Vagina (tissue), 2 donors: ENCODE results near the gene STK39. TPM values are rescaled to one million over a fixed set of nuclear protein-coding genes. Genes with fewer than 3 reads are reported as not detected.

Experiments used
- DNase-seq, 2 donors: peaks; one replicate each; pipeline ENCODE4 v3.0.0-alpha.2; 2017; ENCODE audit errors: extremely low spot score in 2 of 2
- H3K27ac ChIP-seq: fragments of 200-600 bp; sonication (generic); one replicate; pipeline ENCODE4 v1.5.1; 2019
- H3K27me3 ChIP-seq: fragments of 200-600 bp; sonication (generic); one replicate; pipeline ENCODE4 v1.5.1; 2019
- H3K36me3 ChIP-seq, 2 donors: fragments of 200-600 bp; sonication (generic); one replicate each; pipeline ENCODE4 v1.5.1; 2017 to 2019
- H3K4me1 ChIP-seq: fragments of 200-600 bp; sonication (generic); one replicate; pipeline ENCODE4 v1.5.1; 2019
- H3K4me3 ChIP-seq, 2 donors: fragments of 200-600 bp; sonication (generic); 1 replicate in 1 of 2; 2 replicates in 1 of 2; pipeline ENCODE4 v1.5.1; 2016 to 2019
- H3K9me3 ChIP-seq: fragments of 200-600 bp; sonication (generic); one replicate; pipeline ENCODE4 v1.5.1; 2019
- CTCF ChIP-seq, 3 experiments: fragments of 450-650 bp in 2 of 3; fragments of 200-600 bp in 1 of 3; sonication (generic) in 1 of 3; IDR thresholded peaks; one replicate each; pipeline ENCODE4 v1.5.1; 2017 to 2019; ENCODE audit warnings: antibody characterized with exemption in 3 of 3, mild to moderate bottlenecking in 2 of 3, moderate library complexity in 2 of 3
- POLR2A ChIP-seq, 2 donors: fragments of 450-650 bp; IDR thresholded peaks; one replicate each; pipeline ENCODE4 v1.6.1; 2017; ENCODE audit warnings: antibody characterized with exemption in 2 of 2, mild to moderate bottlenecking in 2 of 2, moderate library complexity in 2 of 2
- POLR2AphosphoS5 ChIP-seq, 2 donors: sonication (generic); formaldehyde crosslinking; IDR thresholded peaks; one replicate each; pipeline ENCODE4 v1.9.0; 2017; ENCODE audit warnings: antibody characterized with exemption in 2 of 2, mild to moderate bottlenecking in 2 of 2, low read depth in 1 of 2; ENCODE audit not compliant: insufficient read depth in 1 of 2
- intact Hi-C: fragments of 100-400 bp; cut with DNase I; formaldehyde crosslinking; loops from one replicate; pipeline ENCODE4 v1.15.1; 2023
- total RNA-seq: library from RNA; depleted of rRNA; stranded (reverse); fragments of >200 nt; gene quantifications from one replicate; pipeline ENCODE4 v1.2.3, GENCODE V29; 2016

Gene STK39
- total RNA-seq, 1 donor from 2014 or later: 15.5 TPM

DNA sequence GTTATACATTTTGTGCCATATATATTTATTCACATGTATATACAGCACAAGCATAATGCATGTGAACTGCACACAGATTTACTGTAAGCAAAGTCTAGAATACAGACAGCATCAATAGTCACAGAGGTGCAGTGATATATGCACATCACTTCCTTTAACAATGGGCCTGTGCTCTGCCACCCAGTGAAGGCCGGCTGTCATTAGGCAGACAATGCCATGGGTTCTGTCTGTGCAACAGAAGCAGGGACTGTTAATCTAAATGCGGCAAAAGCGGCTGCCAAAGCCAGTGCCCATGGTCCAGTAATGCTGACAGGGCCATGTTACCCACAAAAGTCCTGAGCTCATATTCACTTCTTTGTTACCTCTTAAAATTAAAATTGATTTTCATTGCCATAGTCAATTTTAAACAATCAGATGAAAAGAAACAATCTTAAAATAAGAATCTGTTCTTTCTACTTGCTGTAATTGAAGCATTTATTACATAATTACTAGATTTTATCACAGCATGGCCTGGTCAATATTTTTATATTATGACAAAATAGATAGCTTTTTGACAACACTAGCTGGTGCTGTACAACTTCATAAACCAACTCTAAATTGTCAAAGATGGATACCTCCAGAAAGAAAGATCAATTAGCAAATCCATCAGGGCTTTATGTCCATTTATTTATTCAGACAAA, 232.0 kb downstream of the STK39 start:
- Histone ChIP-seq H3K27ac (no peak overlapping the region), H3K27me3 (no peaks in the 10 kb centered on the region), H3K4me3 (no peak overlapping the region), H3K4me1 (no peaks in the 10 kb centered on the region), H3K36me3 (no peaks in the 10 kb centered on the region), H3K9me3 (no peaks in the 10 kb centered on the region)
- no peak for TF ChIP-seq POLR2A (IDR thresholded peaks at IDR 0.05)
- TF ChIP-seq POLR2AphosphoS5 (IDR thresholded peaks at IDR 0.05; ENCODE audit: insufficient read depth in 1 of 2, low read depth in 1 of 2): no peak
- TF ChIP-seq CTCF (IDR thresholded peaks at IDR 0.05): no peak
- intact Hi-C loops: no loop called here
- DNase-seq: no peak

- no peak overlapping the region for H3K27ac ChIP-seq
- peaks cover 0 to 7% of the 10 kb centered on the region in 2 donors for H3K36me3 ChIP-seq
- no peaks in the 10 kb centered on the region for H3K4me1 ChIP-seq
- H3K9me3 ChIP-seq: no peaks in the 10 kb centered on the region
- intact Hi-C loops: no loop called here
- TF ChIP-seq POLR2AphosphoS5 (IDR thresholded peaks at IDR 0.05; ENCODE audit: insufficient read depth in 1 of 2, low read depth in 1 of 2): no peak
- TF ChIP-seq POLR2A (IDR thresholded peaks at IDR 0.05): no peak
- TF ChIP-seq CTCF (IDR thresholded peaks at IDR 0.05): no peak
- H3K27me3 ChIP-seq: no peaks in the 10 kb centered on the region
- H3K4me3 ChIP-seq: no peak overlapping the region
- no peak for DNase-seq
These were observed 237.5 kb downstream of the STK39 start for GRCh38 chr2:168009900-168010299.

DNA sequence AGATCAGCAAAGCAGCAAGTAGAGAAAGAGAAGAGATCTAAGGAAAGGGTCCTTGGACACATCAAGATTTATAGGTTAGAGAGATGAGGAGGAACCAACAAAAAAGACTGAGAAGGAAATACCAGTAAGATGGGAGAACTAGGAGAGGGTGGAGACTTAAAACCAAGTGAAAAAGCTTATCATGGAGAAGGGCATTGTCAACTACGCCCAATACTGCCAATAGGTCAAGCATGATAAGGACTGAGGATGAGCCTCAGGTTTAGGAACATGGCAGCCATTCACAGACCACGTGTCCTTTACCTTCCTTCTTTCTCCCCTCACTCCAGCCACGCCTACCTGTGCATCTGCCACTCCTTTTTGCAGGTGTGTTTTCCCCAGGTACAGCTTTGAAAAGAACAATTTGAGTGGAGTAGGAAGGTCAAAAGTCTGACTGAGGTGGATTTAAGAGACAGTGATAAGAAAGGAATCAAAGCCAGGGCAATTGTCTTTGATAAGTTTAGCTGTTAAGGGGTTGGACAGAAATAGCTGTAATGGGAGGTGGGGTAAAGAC, 238.7 kb downstream of the STK39 start:
- TF ChIP-seq POLR2A (IDR thresholded peaks at IDR 0.05) (no peak), CTCF (IDR thresholded peaks at IDR 0.05) (no peak), POLR2AphosphoS5 (IDR thresholded peaks at IDR 0.05; ENCODE audit: insufficient read depth in 1 of 2, low read depth in 1 of 2) (no peak)

GRCh38 chr2:168006498-168006897, 240.9 kb downstream of the STK39 start:
- Histone ChIP-seq H3K36me3 (peaks cover 0 to 7% of the 10 kb centered on the region in 2 donors), H3K9me3 (no peaks in the 10 kb centered on the region), H3K4me1 (no peaks in the 10 kb centered on the region), H3K27me3 (no peaks in the 10 kb centered on the region), H3K27ac (no peak overlapping the region), H3K4me3 (no peak overlapping the region)
- intact Hi-C loops: no loop called here
- TF ChIP-seq POLR2A (IDR thresholded peaks at IDR 0.05) (no peak), POLR2AphosphoS5 (IDR thresholded peaks at IDR 0.05; ENCODE audit: insufficient read depth in 1 of 2, low read depth in 1 of 2) (no peak), CTCF (IDR thresholded peaks at IDR 0.05) (no peak)
- DNase-seq: no peak

More for the DNA sequence above, 238.7 kb downstream of the STK39 start:
- H3K36me3 ChIP-seq: peaks cover 0 to 7% of the 10 kb centered on the region in 2 donors
- H3K4me1 ChIP-seq: no peaks in the 10 kb centered on the region
- H3K27ac ChIP-seq: no peak overlapping the region
- no peak for DNase-seq
- no peaks in the 10 kb centered on the region for H3K27me3 ChIP-seq
- H3K9me3 ChIP-seq: no peaks in the 10 kb centered on the region
- intact Hi-C loops: no loop called here
- no peak overlapping the region for H3K4me3 ChIP-seq

GRCh38 chr2:168005586-168005985, 241.8 kb downstream of the STK39 start:
- Histone ChIP-seq H3K4me3 (no peak overlapping the region), H3K4me1 (no peaks in the 10 kb centered on the region), H3K9me3 (no peaks in the 10 kb centered on the region), H3K27me3 (no peaks in the 10 kb centered on the region), H3K27ac (no peak overlapping the region), H3K36me3 (peaks cover 0 to 7% of the 10 kb centered on the region in 2 donors)
- DNase-seq: no peak
- no peak for TF ChIP-seq CTCF (IDR thresholded peaks at IDR 0.05)
- no peak for TF ChIP-seq POLR2AphosphoS5 (IDR thresholded peaks at IDR 0.05; ENCODE audit: insufficient read depth in 1 of 2, low read depth in 1 of 2)
- TF ChIP-seq POLR2A (IDR thresholded peaks at IDR 0.05): no peak
- intact Hi-C loops: no loop called here
